H9 (cell line): ENCODE measurements around the gene NACC2. TPM values are rescaled to one million over a fixed set of nuclear protein-coding genes. Genes with fewer than 3 reads are reported as not detected.
A peak's percentile ranks its signal among the peaks of the same experiment; 100 is the strongest.
"Not testable (repeated sequence)": the region's sequence is repeated elsewhere in the genome, so short reads cannot be mapped to it uniquely, and the experiment has no call there.

ENCODE experiments used
- DNase-seq: peaks from one replicate; pipeline ENCODE4 v3.0.0-alpha.2; 2017
- H2AFZ ChIP-seq: one replicate; pipeline ENCODE4 v1.6.1; 2013; ENCODE audit warnings: mild to moderate bottlenecking, low read length, control low read depth, moderate library complexity
- H2AK5ac ChIP-seq: 2 replicates; pipeline ENCODE4 v1.6.1; 2013; ENCODE audit warnings: low read length, control low read depth, mixed read lengths; ENCODE audit not compliant: insufficient read length
- H2BK120ac ChIP-seq: one replicate; pipeline ENCODE4 v1.6.1; 2013; ENCODE audit warnings: low read depth, mild to moderate bottlenecking, low read length, control low read depth, inconsistent platforms; ENCODE audit not compliant: poor library complexity, severe bottlenecking
- H2BK12ac ChIP-seq: 2 replicates; pipeline ENCODE4 v1.6.1; 2013; ENCODE audit warnings: low read length, control low read depth, mixed read lengths, low read depth; ENCODE audit not compliant: insufficient read length
- H2BK15ac ChIP-seq: 2 replicates; pipeline ENCODE4 v1.6.1; 2013; ENCODE audit warnings: low read depth, low read length, control low read depth
- H2BK20ac ChIP-seq: one replicate; pipeline ENCODE4 v1.6.1; 2013; ENCODE audit warnings: low read depth, mild to moderate bottlenecking, low read length, control low read depth, inconsistent platforms; ENCODE audit not compliant: poor library complexity, severe bottlenecking
- H2BK5ac ChIP-seq: 2 replicates; pipeline ENCODE4 v1.6.1; 2013; ENCODE audit warnings: low read length, control low read depth, mixed read lengths; ENCODE audit not compliant: insufficient read length
- H3K14ac ChIP-seq: 2 replicates; pipeline ENCODE4 v1.6.1; 2013; ENCODE audit warnings: low read length, control low read depth; ENCODE audit not compliant: insufficient read depth
- H3K18ac ChIP-seq: 2 replicates; pipeline ENCODE4 v1.6.1; 2013; ENCODE audit warnings: low read depth, mild to moderate bottlenecking, mixed read lengths, low read length, control low read depth; ENCODE audit not compliant: insufficient read length
- H3K23ac ChIP-seq: 2 replicates; pipeline ENCODE4 v1.6.1; 2013; ENCODE audit warnings: low read length, control low read depth, mixed read lengths, low read depth; ENCODE audit not compliant: insufficient read length
- H3K23me2 ChIP-seq: 2 replicates; pipeline ENCODE4 v1.6.1; 2013; ENCODE audit warnings: low read depth, mild to moderate bottlenecking, mixed read lengths, low read length, control low read depth; ENCODE audit not compliant: insufficient read length, poor library complexity, severe bottlenecking
- H3K27ac ChIP-seq: 2 replicates; pipeline ENCODE4 v1.5.1; 2013; ENCODE audit warnings: low read length, control low read depth, mixed read lengths, low read depth; ENCODE audit not compliant: insufficient read length
- H3K27me3 ChIP-seq: 2 replicates; pipeline ENCODE4 v1.6.1; 2013; ENCODE audit warnings: low read length, control low read depth, inconsistent platforms; ENCODE audit not compliant: insufficient read depth
- H3K4ac ChIP-seq: 2 replicates; pipeline ENCODE4 v1.6.1; 2013; ENCODE audit warnings: low read depth, mild to moderate bottlenecking, control low read depth, inconsistent platforms, low read length, moderate library complexity
- H3K4me1 ChIP-seq: 2 replicates; pipeline ENCODE4 v1.6.1; 2013; ENCODE audit warnings: low read length, control low read depth, inconsistent platforms; ENCODE audit not compliant: insufficient read depth
- H3K4me2 ChIP-seq: 2 replicates; pipeline ENCODE4 v1.6.1; 2013; ENCODE audit warnings: low read length, control low read depth, mixed read lengths; ENCODE audit not compliant: insufficient read length, insufficient read depth
- H3K56ac ChIP-seq: 2 replicates; pipeline ENCODE4 v1.6.1; 2013; ENCODE audit warnings: low read depth, mild to moderate bottlenecking, mixed read lengths, low read length, control low read depth; ENCODE audit not compliant: insufficient read length
- H3K79me1 ChIP-seq: 2 replicates; pipeline ENCODE4 v1.6.1; 2013; ENCODE audit warnings: low read depth, mild to moderate bottlenecking, moderate library complexity, low read length, control low read depth, inconsistent platforms; ENCODE audit not compliant: insufficient read depth, poor library complexity, severe bottlenecking
- H3K79me2 ChIP-seq: 2 replicates; pipeline ENCODE4 v1.6.1; 2013; ENCODE audit warnings: low read length, control low read depth, inconsistent platforms; ENCODE audit not compliant: insufficient read depth
- H3K9ac ChIP-seq: 2 replicates; pipeline ENCODE4 v1.6.1; 2013; ENCODE audit warnings: low read length, control low read depth, mixed read lengths; ENCODE audit not compliant: insufficient read length; ENCODE audit errors: extremely low read depth
- H3K9me3 ChIP-seq: one replicate; pipeline ENCODE4 v1.6.1; 2013; ENCODE audit warnings: low read depth, low read length, inconsistent platforms; ENCODE audit not compliant: control insufficient read depth
- H3T11ph ChIP-seq: one replicate; pipeline ENCODE4 v1.6.1; 2013; ENCODE audit warnings: mild to moderate bottlenecking, low read length, control low read depth, inconsistent platforms
- H4K20me1 ChIP-seq: one replicate; pipeline ENCODE4 v1.6.1; 2013; ENCODE audit not compliant: control insufficient read depth, insufficient read length, insufficient read depth
- H4K5ac ChIP-seq: 2 replicates; pipeline ENCODE4 v1.6.1; 2013; ENCODE audit warnings: low read depth, mild to moderate bottlenecking, mixed read lengths, low read length, control low read depth; ENCODE audit not compliant: insufficient read length
- H4K8ac ChIP-seq: replicated peaks from 2 replicates; pipeline ENCODE4 v1.6.1; 2013; ENCODE audit warnings: low read length, control low read depth, mixed read lengths, low read depth; ENCODE audit not compliant: insufficient read length
- H4K91ac ChIP-seq: 2 replicates; pipeline ENCODE4 v1.6.1; 2013; ENCODE audit warnings: low read depth, mild to moderate bottlenecking, moderate library complexity, mixed read lengths, low read length, control low read depth; ENCODE audit not compliant: insufficient read length
- H3K27ac Mint-ChIP-seq, 3 experiments: 2 replicates in 2 of 3; 3 replicates in 1 of 3; pipeline ENCODE4 v1.8.0; 2020 to 2021; ENCODE audit warnings: mixed read lengths in 3 of 3, mild to moderate bottlenecking in 1 of 3, moderate library complexity in 1 of 3
- H3K27me3 Mint-ChIP-seq: 2 replicates; pipeline ENCODE4 v1.8.0; 2021; ENCODE audit warnings: low read depth, mild to moderate bottlenecking, moderate library complexity, mixed read lengths
- H3K36me3 Mint-ChIP-seq, 3 experiments: 2 replicates in 2 of 3; 3 replicates in 1 of 3; pipeline ENCODE4 v1.8.0; 2020 to 2021; ENCODE audit warnings: low read depth in 3 of 3, mixed read lengths in 3 of 3; ENCODE audit not compliant: insufficient read depth in 1 of 3
- H3K4me1 Mint-ChIP-seq, 2 experiments: 2 replicates each; pipeline ENCODE4 v1.8.0; 2020; ENCODE audit warnings: mixed read lengths in 2 of 2
- H3K4me3 Mint-ChIP-seq, 2 experiments: 2 replicates in 1 of 2; 3 replicates in 1 of 2; pipeline ENCODE4 v1.8.0; 2020 to 2021; ENCODE audit warnings: mild to moderate bottlenecking in 2 of 2, mixed read lengths in 2 of 2, moderate library complexity in 1 of 2
- H3K9me3 Mint-ChIP-seq, 2 experiments: 2 replicates in 1 of 2; 3 replicates in 1 of 2; pipeline ENCODE4 v1.8.0; 2020; ENCODE audit warnings: mild to moderate bottlenecking in 2 of 2, mixed read lengths in 2 of 2, moderate library complexity in 1 of 2
- WGBS: extraction: QIAGEN DNeasy Blood & Tissue Kit; methylation state at CpG from one replicate; pipeline ENCODE4 v1.1.7; 2013; ENCODE audit warnings: missing lambda C conversion rate, low lambda C conversion rate, mixed read lengths; ENCODE audit not compliant: insufficient read length; ENCODE audit errors: extremely low coverage; 5-methylcytosine and 5-hydroxymethylcytosine counted together
- total RNA-seq: library from RNA; stranded (reverse); gene quantifications from 2 replicates; pipeline ENCODE4 v1.2.1, GENCODE V29; 2021
- TF ChIP-seq, protein P1 (sequence below): fragments of 200-600 bp; sonication (generic); conservative IDR thresholded peaks from 3 replicates; pipeline ENCODE4 v1.8.0; 2021; ENCODE audit warnings: antibody characterized with exemption, mild to moderate bottlenecking

The NACC2 gene
- total RNA-seq, 1 experiment from 2014 or later, result 11.5 TPM

DNA sequence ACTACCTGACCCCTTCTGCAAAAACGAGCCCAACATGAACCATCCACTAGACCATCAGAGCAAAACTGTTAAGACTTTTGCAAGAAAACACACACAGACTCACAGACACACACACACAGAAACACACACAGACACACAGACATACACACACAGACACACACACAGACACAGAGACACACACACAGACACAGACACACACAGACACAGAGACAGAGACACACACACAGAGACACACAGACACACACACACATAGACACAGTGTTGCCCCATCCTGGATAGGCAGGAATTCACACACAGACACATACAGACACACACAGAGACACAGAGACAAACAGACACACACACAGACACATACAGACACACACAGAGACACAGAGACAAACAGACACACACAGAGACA, 52.5 kb downstream of the NACC2 start:
- Histone ChIP-seq H3K27ac (no peak overlapping the region), H3K79me2 (no peaks in the 10 kb centered on the region), H3K9me3 (no peaks in the 10 kb centered on the region), H3K18ac (no peak overlapping the region), H2BK15ac (no peak overlapping the region), H3K4ac (no peak overlapping the region), H3K56ac (no peak overlapping the region), H3K23ac (no peak overlapping the region), H3K23me2 (no peaks in the 10 kb centered on the region), H3K4me2 (no peak overlapping the region), H3K9ac (no peak overlapping the region), H4K20me1 (no peaks in the 10 kb centered on the region), H3K4me1 (no peaks in the 10 kb centered on the region), H2AFZ (no peak overlapping the region), H3K27me3 (no peaks in the 10 kb centered on the region), H2BK5ac (no peak overlapping the region), H2BK12ac (no peak overlapping the region), H3K14ac (no peak overlapping the region), H4K5ac (no peak overlapping the region), H3K79me1 (no peaks in the 10 kb centered on the region), H2BK20ac (no peak overlapping the region), H2BK120ac (no peak overlapping the region), H4K91ac (no peak overlapping the region), H2AK5ac (no peak overlapping the region), H4K8ac (no peak overlapping the region), H3T11ph (no peak overlapping the region)
- TF ChIP-seq, protein P1, sequence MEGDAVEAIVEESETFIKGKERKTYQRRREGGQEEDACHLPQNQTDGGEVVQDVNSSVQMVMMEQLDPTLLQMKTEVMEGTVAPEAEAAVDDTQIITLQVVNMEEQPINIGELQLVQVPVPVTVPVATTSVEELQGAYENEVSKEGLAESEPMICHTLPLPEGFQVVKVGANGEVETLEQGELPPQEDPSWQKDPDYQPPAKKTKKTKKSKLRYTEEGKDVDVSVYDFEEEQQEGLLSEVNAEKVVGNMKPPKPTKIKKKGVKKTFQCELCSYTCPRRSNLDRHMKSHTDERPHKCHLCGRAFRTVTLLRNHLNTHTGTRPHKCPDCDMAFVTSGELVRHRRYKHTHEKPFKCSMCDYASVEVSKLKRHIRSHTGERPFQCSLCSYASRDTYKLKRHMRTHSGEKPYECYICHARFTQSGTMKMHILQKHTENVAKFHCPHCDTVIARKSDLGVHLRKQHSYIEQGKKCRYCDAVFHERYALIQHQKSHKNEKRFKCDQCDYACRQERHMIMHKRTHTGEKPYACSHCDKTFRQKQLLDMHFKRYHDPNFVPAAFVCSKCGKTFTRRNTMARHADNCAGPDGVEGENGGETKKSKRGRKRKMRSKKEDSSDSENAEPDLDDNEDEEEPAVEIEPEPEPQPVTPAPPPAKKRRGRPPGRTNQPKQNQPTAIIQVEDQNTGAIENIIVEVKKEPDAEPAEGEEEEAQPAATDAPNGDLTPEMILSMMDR, result no peak
- H3K4me1 Mint-ChIP-seq, result no peaks in the 10 kb centered on the region
- H3K4me3 Mint-ChIP-seq, result no peak overlapping the region
- peaks cover 4 to 19% (median 7%) of the 10 kb centered on the region in 3 experiments; a peak in 6 of 7 replicates for H3K36me3 Mint-ChIP-seq
- peaks cover 2 to 10% of the 10 kb centered on the region in 2 experiments; a peak in 3 of 5 replicates for H3K9me3 Mint-ChIP-seq
- no peak for DNase-seq
- WGBS, result no CpG with 5 or more reads among the region's 1 CpG
- no peak overlapping the region for H3K27ac Mint-ChIP-seq
- peaks cover 1% of the 10 kb centered on the region; the same call in 1 of the 2 replicates for H3K27me3 Mint-ChIP-seq

DNA sequence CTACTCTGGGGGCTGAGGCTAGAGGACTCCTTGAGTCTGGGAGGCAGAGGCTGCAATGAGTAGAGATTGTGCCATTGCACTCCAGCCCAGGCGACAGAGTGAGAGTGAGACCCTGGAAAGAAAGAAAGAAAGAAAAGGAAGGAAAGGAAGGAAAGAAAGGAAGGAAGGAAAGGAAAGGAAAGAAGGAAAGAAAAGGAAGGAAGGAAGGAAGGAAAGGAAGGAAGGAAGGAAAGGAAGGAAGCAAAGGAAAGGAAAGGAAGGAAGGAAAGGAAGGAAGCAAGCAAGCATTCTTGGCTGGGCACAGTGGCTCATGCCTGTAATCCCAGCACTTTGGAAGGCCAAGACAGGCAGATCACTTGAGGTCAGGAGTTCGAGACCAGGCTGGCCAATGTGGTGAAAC, 54.2 kb downstream of the NACC2 start:
- not testable (repeated sequence) for H3K79me2 ChIP-seq, H4K5ac ChIP-seq, H2BK20ac ChIP-seq, H3K4me2 ChIP-seq, H3K23me2 ChIP-seq, H3K14ac ChIP-seq, H3K9me3 ChIP-seq, H2BK15ac ChIP-seq, H3K56ac ChIP-seq, H3K9ac ChIP-seq, H2BK120ac ChIP-seq, H2BK5ac ChIP-seq, H2AK5ac ChIP-seq, H3K27me3 ChIP-seq, H3K18ac ChIP-seq, H3K23ac ChIP-seq, H4K91ac ChIP-seq, H2AFZ ChIP-seq, DNase-seq, H3K4me1 Mint-ChIP-seq, H3K4me3 Mint-ChIP-seq, H3K79me1 ChIP-seq, H3K27ac ChIP-seq, H3K4ac ChIP-seq, H3K27me3 Mint-ChIP-seq, H3K4me1 ChIP-seq, H4K20me1 ChIP-seq, H2BK12ac ChIP-seq, H4K8ac ChIP-seq, H3T11ph ChIP-seq
- H3K27ac Mint-ChIP-seq, result peak overlapping the region in 2 of 3 experiments; percentile 19 to 22; a peak in 2 of 7 replicates
- no CpG with 5 or more reads among the region's 2 CpGs for WGBS
- H3K36me3 Mint-ChIP-seq, result peaks cover 4 to 15% (median 8%) of the 10 kb centered on the region in 3 experiments; a peak in 6 of 7 replicates
- peaks cover 12 to 20% of the 10 kb centered on the region in 2 experiments; a peak in 4 of 5 replicates for H3K9me3 Mint-ChIP-seq
